ENCODE results near the gene ENDOG. TPM values are rescaled to one million over a fixed set of nuclear protein-coding genes. Genes with fewer than 3 reads are reported as not detected.
"Not testable (repeated sequence)": the region's sequence is repeated elsewhere in the genome, so short reads cannot be mapped to it uniquely, and the experiment has no call there.

The ENDOG gene
- total and polyA plus RNA-seq, 2 experiments from 2014 or later: 15.1 to 23.5 TPM

DNA sequence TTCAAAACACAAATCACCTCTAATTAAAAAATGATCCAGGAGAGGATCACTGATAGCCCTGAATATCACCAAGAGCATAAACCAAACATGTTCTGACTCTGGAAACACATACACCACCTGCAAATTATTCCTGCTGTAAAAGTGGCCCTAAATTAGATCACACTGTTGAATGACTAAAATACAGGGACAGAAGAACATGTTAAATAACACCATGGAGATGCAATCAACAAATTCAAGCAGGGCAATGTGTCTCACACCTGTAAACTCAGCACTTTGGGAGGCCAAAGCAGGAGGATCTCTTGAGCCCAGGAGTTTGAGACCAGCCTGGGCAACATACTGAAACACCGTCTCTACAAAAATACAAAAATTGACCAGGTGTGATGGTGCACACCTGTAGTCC lies 29.5 kb downstream of the ENDOG start (continued):
- TF ChIP-seq, protein P1, sequence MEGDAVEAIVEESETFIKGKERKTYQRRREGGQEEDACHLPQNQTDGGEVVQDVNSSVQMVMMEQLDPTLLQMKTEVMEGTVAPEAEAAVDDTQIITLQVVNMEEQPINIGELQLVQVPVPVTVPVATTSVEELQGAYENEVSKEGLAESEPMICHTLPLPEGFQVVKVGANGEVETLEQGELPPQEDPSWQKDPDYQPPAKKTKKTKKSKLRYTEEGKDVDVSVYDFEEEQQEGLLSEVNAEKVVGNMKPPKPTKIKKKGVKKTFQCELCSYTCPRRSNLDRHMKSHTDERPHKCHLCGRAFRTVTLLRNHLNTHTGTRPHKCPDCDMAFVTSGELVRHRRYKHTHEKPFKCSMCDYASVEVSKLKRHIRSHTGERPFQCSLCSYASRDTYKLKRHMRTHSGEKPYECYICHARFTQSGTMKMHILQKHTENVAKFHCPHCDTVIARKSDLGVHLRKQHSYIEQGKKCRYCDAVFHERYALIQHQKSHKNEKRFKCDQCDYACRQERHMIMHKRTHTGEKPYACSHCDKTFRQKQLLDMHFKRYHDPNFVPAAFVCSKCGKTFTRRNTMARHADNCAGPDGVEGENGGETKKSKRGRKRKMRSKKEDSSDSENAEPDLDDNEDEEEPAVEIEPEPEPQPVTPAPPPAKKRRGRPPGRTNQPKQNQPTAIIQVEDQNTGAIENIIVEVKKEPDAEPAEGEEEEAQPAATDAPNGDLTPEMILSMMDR (conservative IDR thresholded peaks at IDR 0.05; ENCODE audit: low read depth in 2 of 2): no peak

DNA sequence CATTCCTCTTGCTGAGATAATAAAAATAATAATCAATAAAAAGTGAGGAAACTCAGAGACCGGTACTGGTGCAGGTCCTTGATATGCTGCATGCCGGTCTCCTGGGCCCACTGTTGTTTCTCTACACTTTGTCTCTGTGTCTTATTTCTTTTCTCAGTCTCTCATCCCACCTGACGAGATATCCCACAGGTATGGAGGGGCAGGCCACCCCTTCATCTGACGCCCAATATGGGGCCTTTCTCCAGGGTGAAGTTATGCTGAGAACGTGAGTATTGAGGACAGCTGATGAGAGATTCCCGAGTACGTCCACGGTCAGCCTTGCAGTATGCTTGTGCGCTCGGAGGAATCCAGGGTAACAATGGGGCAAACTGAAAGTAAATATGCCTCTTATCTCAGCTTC lies 32.7 kb downstream of the ENDOG start:
- not testable (repeated sequence) for H3K4me2 ChIP-seq; H3K79me2 ChIP-seq (replicated peaks; ENCODE audit: insufficient read depth); H3K4me3 ChIP-seq; H3K4me1 Mint-ChIP-seq; H3K27ac Mint-ChIP-seq; H3K36me3 ChIP-seq (ENCODE audit: insufficient read depth); ATAC-seq; H4K20me1 ChIP-seq (replicated peaks; ENCODE audit: insufficient read depth); H3K4me1 ChIP-seq (ENCODE audit: insufficient read depth); H3F3A ChIP-seq (replicated peaks; ENCODE audit: low read depth); H3K27me3 ChIP-seq (ENCODE audit: insufficient read depth); H2AFZ ChIP-seq; H3K9me2 ChIP-seq (ENCODE audit: insufficient read depth); H3K27ac ChIP-seq (ENCODE audit: low read depth); H3K4me3 Mint-ChIP-seq; H3K27me3 Mint-ChIP-seq (ENCODE audit: insufficient read depth, low read depth, poor library complexity); DNase-seq (ENCODE audit: low spot score)
- Mint-ChIP-seq H3K36me3 (ENCODE audit: low read depth) (peaks cover 33% of the 10 kb centered on the region), H3K9me3 (peaks cover 28% of the 10 kb centered on the region)

DNA sequence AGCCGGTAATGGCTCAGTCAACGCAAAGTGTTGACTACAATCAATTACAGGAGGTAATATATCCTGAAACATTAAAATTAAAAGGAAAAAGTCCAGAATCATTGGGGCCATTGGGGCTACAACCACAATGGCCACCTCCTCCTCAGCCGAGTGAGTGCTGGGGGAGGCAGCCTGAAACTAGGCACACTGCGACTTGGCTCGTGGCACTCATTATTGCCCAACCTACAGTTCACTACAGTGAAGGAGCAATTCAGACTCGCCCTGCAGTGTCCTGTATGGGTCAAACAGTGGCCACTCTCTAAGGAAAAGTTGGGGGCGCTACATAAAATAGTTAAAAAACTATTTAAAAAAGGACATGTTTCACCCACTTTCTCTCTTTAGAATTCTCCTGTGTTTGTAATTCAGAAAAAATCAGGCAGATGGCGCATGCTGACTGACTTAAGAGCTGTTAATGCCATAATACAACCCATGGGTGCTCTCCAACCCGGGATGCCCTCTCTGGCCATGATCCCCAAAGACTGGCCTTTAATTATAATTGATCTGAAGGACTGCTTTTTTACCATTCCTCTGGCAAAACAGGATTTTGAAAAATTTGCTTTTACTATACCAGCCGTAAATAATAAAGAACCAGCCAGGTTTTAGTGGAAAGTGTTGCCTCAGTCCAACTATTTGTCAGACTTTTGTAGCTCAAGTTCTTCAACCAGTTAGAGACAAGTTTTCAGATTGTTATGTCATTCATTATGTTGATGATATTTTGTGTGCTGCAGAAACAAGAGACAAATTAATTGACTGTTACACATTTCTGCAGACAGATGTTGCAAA lies 33.7 kb downstream of the ENDOG start:
- DNase-seq (ENCODE audit: low spot score): peak; percentile 74
- not testable (repeated sequence) for H3K36me3 ChIP-seq (ENCODE audit: insufficient read depth); H2AFZ ChIP-seq; H3K27ac ChIP-seq (ENCODE audit: low read depth); H3K27ac Mint-ChIP-seq; H3K4me3 Mint-ChIP-seq; H4K20me1 ChIP-seq (replicated peaks; ENCODE audit: insufficient read depth); H3K4me2 ChIP-seq; H3K4me3 ChIP-seq; H3K4me1 Mint-ChIP-seq; H3K79me2 ChIP-seq (replicated peaks; ENCODE audit: insufficient read depth); H3K27me3 Mint-ChIP-seq (ENCODE audit: insufficient read depth, low read depth, poor library complexity); H3K9me2 ChIP-seq (ENCODE audit: insufficient read depth); H3K27me3 ChIP-seq (ENCODE audit: insufficient read depth); H3F3A ChIP-seq (replicated peaks; ENCODE audit: low read depth); H3K4me1 ChIP-seq (ENCODE audit: insufficient read depth)
- ATAC-seq: peak; percentile 70
- peaks cover 28% of the 10 kb centered on the region for H3K9me3 Mint-ChIP-seq
- peaks cover 33% of the 10 kb centered on the region for H3K36me3 Mint-ChIP-seq (ENCODE audit: low read depth)
- TF ChIP-seq, protein P1 (conservative IDR thresholded peaks at IDR 0.05; ENCODE audit: low read depth in 2 of 2): peak; percentile 59 to 69

DNA sequence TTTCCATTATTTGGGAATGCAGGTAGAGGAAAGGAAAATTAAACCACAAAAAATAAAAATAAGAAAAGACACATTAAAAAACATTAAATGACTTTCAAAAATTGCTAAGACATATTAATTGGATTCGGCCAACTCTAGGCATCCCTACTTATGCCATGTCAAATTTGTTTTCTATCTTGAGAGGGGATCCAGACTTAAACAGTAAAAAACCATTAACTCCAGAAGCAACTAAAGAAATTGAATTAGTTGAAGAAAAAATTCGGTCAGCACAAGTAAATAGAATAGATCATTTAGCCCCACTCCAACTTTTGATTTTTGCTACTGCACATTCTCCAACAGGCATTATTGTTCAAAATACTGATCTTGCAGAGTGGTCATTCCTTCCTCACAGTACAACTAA lies 34.3 kb downstream of the ENDOG start:
- not testable (repeated sequence) for H3F3A ChIP-seq (replicated peaks; ENCODE audit: low read depth); H3K79me2 ChIP-seq (replicated peaks; ENCODE audit: insufficient read depth); H3K4me1 Mint-ChIP-seq; H4K20me1 ChIP-seq (replicated peaks; ENCODE audit: insufficient read depth); H3K4me3 Mint-ChIP-seq; H3K9me2 ChIP-seq (ENCODE audit: insufficient read depth); H2AFZ ChIP-seq; H3K27me3 Mint-ChIP-seq (ENCODE audit: insufficient read depth, low read depth, poor library complexity); H3K36me3 ChIP-seq (ENCODE audit: insufficient read depth); H3K27me3 ChIP-seq (ENCODE audit: insufficient read depth); H3K4me2 ChIP-seq; DNase-seq (ENCODE audit: low spot score); H3K4me1 ChIP-seq (ENCODE audit: insufficient read depth); ATAC-seq; H3K27ac ChIP-seq (ENCODE audit: low read depth); H3K27ac Mint-ChIP-seq; H3K4me3 ChIP-seq
- Mint-ChIP-seq H3K36me3 (ENCODE audit: low read depth) (peaks cover 30% of the 10 kb centered on the region), H3K9me3 (peaks cover 25% of the 10 kb centered on the region)

DNA sequence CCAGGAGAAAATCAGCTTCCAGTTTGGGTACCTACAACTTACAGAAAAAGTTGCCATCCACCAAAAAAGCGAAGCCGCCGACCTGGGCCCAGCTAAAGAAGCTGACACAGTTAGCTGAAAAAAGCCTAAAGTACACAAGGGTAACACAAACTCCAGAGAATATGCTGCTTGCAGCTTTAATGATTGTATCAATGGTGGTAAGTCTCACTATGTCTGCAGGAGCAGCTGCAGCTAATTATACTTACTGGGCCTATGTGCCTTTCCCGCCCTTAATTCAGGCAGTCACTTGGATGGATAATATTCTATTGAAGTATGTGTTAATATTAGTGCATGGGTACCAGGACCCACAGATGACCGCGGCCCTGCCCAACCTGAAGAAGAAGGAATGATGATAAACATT lies 36.2 kb downstream of the ENDOG start:
- H3K4me2 ChIP-seq; ATAC-seq; H3K4me3 ChIP-seq; H3K4me1 Mint-ChIP-seq; H3K27ac Mint-ChIP-seq; H3K9me2 ChIP-seq (ENCODE audit: insufficient read depth); H3K79me2 ChIP-seq (replicated peaks; ENCODE audit: insufficient read depth); H3K36me3 ChIP-seq (ENCODE audit: insufficient read depth); H3K27me3 ChIP-seq (ENCODE audit: insufficient read depth); DNase-seq (ENCODE audit: low spot score); H3F3A ChIP-seq (replicated peaks; ENCODE audit: low read depth); H3K4me3 Mint-ChIP-seq; H3K27ac ChIP-seq (ENCODE audit: low read depth); H3K4me1 ChIP-seq (ENCODE audit: insufficient read depth); H4K20me1 ChIP-seq (replicated peaks; ENCODE audit: insufficient read depth); H2AFZ ChIP-seq; H3K27me3 Mint-ChIP-seq (ENCODE audit: insufficient read depth, low read depth, poor library complexity): not testable (repeated sequence)
- H3K36me3 Mint-ChIP-seq (ENCODE audit: low read depth): peaks cover 23% of the 10 kb centered on the region
- H3K9me3 Mint-ChIP-seq: peaks cover 17% of the 10 kb centered on the region

DNA sequence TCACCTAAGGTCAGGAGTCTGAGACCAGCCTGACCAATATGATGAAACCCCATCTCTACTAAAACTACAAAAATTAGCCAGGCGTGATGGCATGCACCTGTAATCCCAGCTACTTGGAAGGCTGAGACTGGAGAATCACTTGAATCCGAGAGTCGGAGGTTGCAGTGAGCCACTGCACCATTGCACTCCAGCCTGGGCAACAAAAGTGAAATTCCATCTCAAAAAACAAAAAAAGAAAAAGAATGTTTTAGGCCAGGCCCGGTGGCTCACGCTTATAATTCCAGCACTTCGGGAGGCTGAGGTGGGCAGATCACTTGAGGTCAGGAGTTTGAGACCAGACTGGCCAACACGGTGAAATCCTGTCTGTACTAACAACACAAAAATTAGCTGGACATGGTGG lies 40.2 kb downstream of the ENDOG start:
- not testable (repeated sequence) for DNase-seq (ENCODE audit: low spot score); H3K9me3 Mint-ChIP-seq; H3K4me1 Mint-ChIP-seq; H3K27me3 ChIP-seq (ENCODE audit: insufficient read depth); H3K9me2 ChIP-seq (ENCODE audit: insufficient read depth); H2AFZ ChIP-seq; H3K27ac Mint-ChIP-seq; H3F3A ChIP-seq (replicated peaks; ENCODE audit: low read depth); H4K20me1 ChIP-seq (replicated peaks; ENCODE audit: insufficient read depth); H3K36me3 ChIP-seq (ENCODE audit: insufficient read depth); H3K27me3 Mint-ChIP-seq (ENCODE audit: insufficient read depth, low read depth, poor library complexity); H3K36me3 Mint-ChIP-seq (ENCODE audit: low read depth); ATAC-seq; H3K4me3 ChIP-seq; H3K4me1 ChIP-seq (ENCODE audit: insufficient read depth); H3K4me2 ChIP-seq; H3K27ac ChIP-seq (ENCODE audit: low read depth); H3K4me3 Mint-ChIP-seq
- H3K79me2 ChIP-seq (replicated peaks; ENCODE audit: insufficient read depth): peaks cover 11% of the 10 kb centered on the region

All from GM23338 (cell line).